Fibroblast of skin of back (primary cell): ENCODE results near the gene ARRDC3. TPM values are rescaled to one million over a fixed set of nuclear protein-coding genes. Genes with fewer than 3 reads are reported as not detected.
"Not testable (repeated sequence)": the region's sequence is repeated elsewhere in the genome, so short reads cannot be mapped to it uniquely, and the experiment has no call there.

Experiments
- DNase-seq: peaks from one replicate; pipeline ENCODE4 v3.0.0-alpha.2; 2013
- polyA plus RNA-seq, 2 experiments: library from polyadenylated mRNA; unstranded; fragments of 120-200 nt; gene quantifications; one replicate each; pipeline ENCODE4 v1.2.1, GENCODE V29; 2013; ENCODE audit not compliant: insufficient read length in 2 of 2

The ARRDC3 gene, protein sequence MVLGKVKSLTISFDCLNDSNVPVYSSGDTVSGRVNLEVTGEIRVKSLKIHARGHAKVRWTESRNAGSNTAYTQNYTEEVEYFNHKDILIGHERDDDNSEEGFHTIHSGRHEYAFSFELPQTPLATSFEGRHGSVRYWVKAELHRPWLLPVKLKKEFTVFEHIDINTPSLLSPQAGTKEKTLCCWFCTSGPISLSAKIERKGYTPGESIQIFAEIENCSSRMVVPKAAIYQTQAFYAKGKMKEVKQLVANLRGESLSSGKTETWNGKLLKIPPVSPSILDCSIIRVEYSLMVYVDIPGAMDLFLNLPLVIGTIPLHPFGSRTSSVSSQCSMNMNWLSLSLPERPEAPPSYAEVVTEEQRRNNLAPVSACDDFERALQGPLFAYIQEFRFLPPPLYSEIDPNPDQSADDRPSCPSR
- 11.9 TPM for polyA plus RNA-seq (2013, experiment 1 of 2; ENCODE audit: insufficient read length)
- 16.5 TPM for polyA plus RNA-seq (2013, experiment 2 of 2; ENCODE audit: insufficient read length)

DNA sequence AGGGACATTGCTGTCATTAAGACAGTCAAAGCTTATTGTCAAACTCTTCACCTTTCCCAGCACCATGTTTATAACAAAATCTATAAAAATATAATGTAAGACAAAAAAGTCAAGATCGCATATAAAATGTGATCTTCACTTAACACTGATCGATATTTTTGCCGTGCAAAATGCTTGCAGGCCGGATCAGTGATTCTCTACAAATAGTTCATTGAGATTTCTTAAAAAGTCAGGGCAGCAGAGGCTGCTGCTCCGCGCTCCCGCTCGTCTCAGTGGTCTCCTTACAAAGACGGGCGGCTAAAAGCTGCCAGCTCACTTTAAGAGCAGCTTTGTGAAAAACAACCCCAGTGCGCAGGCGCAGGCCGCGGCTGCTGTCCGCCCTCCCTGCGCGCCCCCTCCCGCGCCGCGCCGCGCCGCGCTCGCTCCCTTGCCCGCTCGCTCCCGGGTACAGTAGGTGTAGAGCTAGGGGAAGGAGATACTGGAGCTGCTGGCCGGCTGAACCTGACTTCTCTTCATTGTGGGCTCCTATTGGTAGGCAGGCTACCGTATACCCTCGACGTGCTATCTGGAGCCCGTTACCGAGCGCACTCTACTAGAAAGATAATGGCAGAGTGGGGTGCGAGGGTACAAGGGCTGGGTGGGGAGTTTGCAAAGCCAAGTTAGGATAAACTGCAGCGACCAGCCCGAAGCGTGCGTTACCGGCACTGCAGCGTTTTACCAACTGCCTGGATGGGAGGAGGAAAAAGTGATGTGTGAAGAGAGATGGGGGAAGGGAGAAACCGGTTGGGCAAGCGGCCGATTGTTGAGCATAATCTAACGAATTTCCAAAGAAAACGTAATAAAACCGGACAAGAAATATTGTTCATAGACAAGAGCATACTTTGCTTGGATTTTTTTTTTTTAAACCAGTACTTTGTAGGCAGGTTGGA is at the start of gene ARRDC3:
Gene ARRDC3, minus strand, starts transcription at position 291 of the 929 bp plus-strand sequence. Its CDS starts 225 bp downstream, at position 66.
- peak; percentile 96 for DNase-seq

DNA sequence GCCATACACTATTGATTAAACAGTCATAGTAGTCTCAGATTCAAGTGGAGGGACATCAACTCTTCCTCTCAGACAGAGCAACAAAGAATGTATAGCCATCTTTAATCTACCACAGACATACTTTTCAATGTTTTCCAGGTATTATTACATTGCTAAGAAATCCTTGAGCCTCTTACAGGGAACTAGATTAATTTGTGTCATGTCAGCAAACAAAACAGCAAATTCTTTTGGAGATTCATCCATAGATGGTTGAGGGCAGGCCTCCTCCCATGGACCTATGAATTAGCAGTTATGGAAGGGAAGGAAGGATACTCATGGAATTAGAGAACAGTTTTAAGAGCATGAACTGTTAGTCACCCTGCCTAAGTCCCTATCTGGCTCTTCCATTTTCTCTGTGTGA is 47.8 kb upstream of the ARRDC3 start:
- no peak for DNase-seq

- no peak for DNase-seq
Observed at GRCh38 chr5:91424638-91425436, 41.7 kb upstream of the ARRDC3 start.

GRCh38 chr5:91423871-91424270 is 40.8 kb upstream of the ARRDC3 start:
- no peak for DNase-seq

- no peak for DNase-seq
Observed at GRCh38 chr5:91420879-91421278, 37.8 kb upstream of the ARRDC3 start.

DNA sequence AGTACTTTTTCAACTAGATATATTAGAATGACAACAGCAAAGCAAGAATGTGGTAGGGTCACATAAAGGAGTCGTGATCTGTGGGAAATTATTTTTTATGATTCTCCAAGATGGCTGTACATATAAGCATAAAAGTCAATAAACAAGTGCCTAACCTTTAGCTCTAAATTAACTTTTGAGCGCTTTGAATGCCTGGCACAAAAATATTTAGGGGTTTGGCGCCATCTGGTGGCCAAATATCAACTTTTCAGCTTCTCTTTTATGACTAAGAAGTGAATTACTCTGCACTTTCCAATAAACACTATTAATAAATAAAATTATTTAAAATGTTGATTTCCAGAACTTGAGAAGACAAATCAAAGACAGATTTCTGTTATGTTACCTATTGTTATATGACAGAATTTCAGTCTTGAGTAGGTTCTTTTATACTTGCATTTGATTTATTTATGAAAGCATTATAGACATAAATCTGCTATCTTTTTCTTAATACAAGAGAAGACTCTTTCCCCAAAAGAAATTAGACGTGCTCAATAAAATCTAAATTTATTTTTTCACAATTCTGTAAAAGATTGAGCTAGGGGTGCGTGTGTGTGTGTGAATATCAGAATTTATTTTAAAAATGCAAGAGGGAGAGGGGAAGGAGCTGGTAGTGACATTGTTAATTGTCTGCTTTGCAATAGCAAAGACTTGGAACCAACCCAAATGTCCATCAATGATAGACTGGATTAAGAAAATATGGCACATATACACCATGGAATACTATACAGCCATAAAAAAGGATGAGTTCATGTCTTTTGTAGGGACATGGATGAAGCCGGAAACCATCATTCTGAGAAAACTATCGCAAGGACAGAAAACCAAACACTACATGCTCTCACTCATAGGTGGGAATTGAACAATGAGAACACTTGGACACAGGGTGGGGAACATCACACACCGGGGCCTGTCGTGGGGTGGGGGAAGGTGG is 36.7 kb upstream of the ARRDC3 start:
- DNase-seq, result peak; percentile 54

DNA sequence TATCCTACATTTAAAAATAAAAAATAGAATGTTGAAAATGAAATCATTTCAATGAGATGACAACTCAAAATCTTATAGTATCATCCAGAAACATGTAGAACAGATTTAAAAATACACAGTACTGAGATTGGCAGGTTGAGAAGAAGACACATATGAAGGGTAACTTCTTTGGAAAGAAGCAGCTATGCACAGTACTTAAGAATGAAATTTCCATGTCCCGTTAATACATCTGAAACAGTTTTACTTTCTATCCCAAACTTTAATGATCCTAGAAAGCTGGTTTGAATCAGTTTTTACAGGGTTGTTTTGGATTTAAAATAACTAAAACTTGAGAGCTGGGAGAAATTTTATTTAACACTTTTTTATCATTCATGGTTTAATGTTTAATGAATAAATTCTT is 36.0 kb upstream of the ARRDC3 start:
- no peak for DNase-seq

- no peak for DNase-seq
Observed at GRCh38 chr5:91418158-91418557, 35.0 kb upstream of the ARRDC3 start.

- no peak for DNase-seq
Observed at GRCh38 chr5:91417219-91417618, 34.1 kb upstream of the ARRDC3 start.

GRCh38 chr5:91416491-91416890 is 33.4 kb upstream of the ARRDC3 start:
- DNase-seq, result peak; percentile 33

- DNase-seq, result no peak
Observed at GRCh38 chr5:91409304-91409703, 26.2 kb upstream of the ARRDC3 start.

DNA sequence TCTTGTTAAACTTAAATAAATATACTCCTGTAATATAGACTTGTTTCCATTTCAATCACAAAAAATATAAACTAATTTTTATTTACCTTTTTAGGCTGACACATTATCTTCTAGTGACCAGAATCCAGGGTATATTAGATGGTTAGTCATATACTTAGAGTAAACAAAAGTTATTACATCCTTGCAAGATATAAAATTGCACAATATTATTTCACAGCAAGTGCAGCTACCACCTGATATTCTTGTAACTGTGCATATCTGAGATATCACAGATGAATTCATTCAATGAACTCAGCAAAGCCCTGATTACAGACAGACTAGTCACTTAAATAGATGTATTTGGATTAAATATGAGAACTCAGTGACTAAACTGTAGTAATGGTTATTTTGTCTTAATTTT is 25.6 kb upstream of the ARRDC3 start:
- DNase-seq, result no peak

- DNase-seq, result no peak
Observed at GRCh38 chr5:91407204-91407603, 24.1 kb upstream of the ARRDC3 start.

DNA sequence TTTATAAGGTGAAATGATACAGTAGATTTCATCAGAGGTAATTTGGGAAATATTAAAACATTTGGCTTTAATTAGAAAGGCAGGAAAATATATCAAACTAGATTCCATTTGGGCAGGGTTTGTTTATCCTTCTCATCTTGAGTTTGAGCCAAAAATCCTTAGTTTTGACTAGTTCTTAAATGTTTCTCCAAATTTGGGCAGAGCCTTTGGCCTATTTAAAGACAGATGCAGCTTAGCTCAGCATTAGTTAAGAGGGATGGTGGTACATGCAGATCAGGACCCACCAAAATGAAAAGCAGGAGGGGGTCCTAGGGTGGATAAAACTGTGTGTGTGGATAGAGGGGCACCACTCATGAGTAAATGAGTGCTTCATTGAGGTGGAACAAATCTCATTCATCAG is 20.3 kb upstream of the ARRDC3 start:
- peak; percentile 74 for DNase-seq

DNA sequence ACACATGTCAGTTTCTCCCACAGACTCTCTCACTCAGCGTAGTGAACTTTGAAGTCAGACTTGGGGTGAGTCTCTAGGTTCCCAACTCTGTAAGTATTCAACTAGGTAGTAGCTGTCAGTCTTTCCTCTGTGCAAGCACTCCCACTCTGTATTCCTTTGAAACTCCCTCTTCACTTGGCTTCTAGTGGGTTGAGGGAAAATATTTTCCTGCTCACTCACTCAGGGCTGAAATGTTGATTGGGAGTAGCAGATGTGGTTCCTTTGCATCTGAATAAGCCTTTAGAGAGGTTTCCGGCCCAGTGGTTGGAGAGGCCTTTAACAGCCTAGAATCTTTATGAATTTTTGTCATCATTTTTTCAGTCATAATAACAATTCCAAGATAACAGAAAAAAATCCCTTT is 18.1 kb upstream of the ARRDC3 start:
- peak; percentile 47 for DNase-seq

GRCh38 chr5:91397791-91398190 is 14.7 kb upstream of the ARRDC3 start:
- DNase-seq, result no peak

- no peak for DNase-seq
Observed at GRCh38 chr5:91390268-91390667, 7.2 kb upstream of the ARRDC3 start.

DNA sequence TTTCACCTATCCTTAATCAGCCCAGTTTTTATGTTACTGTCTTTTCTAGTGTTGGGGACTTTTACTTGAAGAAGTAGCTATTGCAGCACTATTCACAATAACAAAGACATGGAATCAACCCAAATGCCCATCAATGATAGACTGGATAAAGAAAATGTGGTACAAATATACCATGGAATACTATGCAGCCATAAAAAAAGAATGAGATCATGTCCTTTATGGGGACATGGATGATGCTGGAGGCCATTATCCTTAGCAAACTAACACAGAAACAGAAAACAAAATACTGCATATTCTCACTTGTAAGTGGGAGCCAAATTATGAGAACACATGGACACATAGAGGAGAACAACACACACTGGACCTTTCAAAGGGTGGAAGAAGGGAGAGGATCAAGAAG is 6.4 kb upstream of the ARRDC3 start:
- not testable (repeated sequence) for DNase-seq

- DNase-seq, result no peak
Observed at GRCh38 chr5:91388362-91388761, 5.2 kb upstream of the ARRDC3 start.

DNA sequence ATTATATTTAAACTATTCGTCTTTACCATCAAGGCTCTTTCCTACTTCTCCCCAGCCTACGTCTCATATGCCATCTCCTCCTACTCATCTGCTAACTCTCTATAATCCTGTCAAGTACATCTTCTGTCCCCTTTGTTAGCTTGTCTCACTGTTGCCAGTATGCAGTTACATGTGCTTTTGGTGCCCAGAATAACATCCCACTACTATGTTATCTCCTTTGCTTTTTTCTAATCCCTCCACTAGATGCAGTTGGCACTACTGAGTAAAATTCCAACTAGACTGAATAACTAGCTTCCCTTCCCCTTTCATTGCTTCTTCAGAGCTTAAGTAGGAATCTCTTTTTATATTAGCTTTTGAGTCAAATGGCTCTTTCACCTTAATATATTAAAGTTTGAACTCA is 3.0 kb upstream of the ARRDC3 start:
- peak; percentile 27 for DNase-seq

GRCh38 chr5:91385596-91385995 is 2.5 kb upstream of the ARRDC3 start:
- DNase-seq, result not testable (repeated sequence)
